Loucy (cell line): ENCODE results near the gene GPRIN1.

Experiments used
- CTCF ChIP-seq: fragments of 200-600 bp; sonication (generic); conservative IDR thresholded peaks from 2 replicates; pipeline ENCODE4 v1.5.1; 2014; ENCODE audit warnings: mild to moderate bottlenecking, antibody characterized with exemption, low read length
- EZH2phosphoT487 ChIP-seq: fragments of 200-600 bp; IDR thresholded peaks from 2 replicates; pipeline ENCODE4 v1.6.1; 2018; ENCODE audit warnings: antibody characterized with exemption, mild to moderate bottlenecking, moderate library complexity, borderline replicate concordance

GRCh38 chr5:176606875-176607274 is 3.1 kb downstream of the GPRIN1 start:
- TF ChIP-seq CTCF (no peak), EZH2phosphoT487 (no peak)
